H9 (cell line): Measurements from ENCODE around the gene LENG1. TPM values are rescaled to one million over a fixed set of nuclear protein-coding genes. Genes with fewer than 3 reads are reported as not detected.
A peak's percentile ranks its signal among the peaks of the same experiment; 100 is the strongest.

Source experiments
- DNase-seq: peaks from one replicate; pipeline ENCODE4 v3.0.0-alpha.2; 2017
- H2AFZ ChIP-seq: one replicate; pipeline ENCODE4 v1.6.1; 2013; ENCODE audit warnings: mild to moderate bottlenecking, low read length, control low read depth, moderate library complexity
- H2AK5ac ChIP-seq: 2 replicates; pipeline ENCODE4 v1.6.1; 2013; ENCODE audit warnings: low read length, control low read depth, mixed read lengths; ENCODE audit not compliant: insufficient read length
- H2BK120ac ChIP-seq: one replicate; pipeline ENCODE4 v1.6.1; 2013; ENCODE audit warnings: low read depth, mild to moderate bottlenecking, low read length, control low read depth, inconsistent platforms; ENCODE audit not compliant: poor library complexity, severe bottlenecking
- H2BK12ac ChIP-seq: 2 replicates; pipeline ENCODE4 v1.6.1; 2013; ENCODE audit warnings: low read length, control low read depth, mixed read lengths, low read depth; ENCODE audit not compliant: insufficient read length
- H2BK15ac ChIP-seq: 2 replicates; pipeline ENCODE4 v1.6.1; 2013; ENCODE audit warnings: low read depth, low read length, control low read depth
- H2BK20ac ChIP-seq: one replicate; pipeline ENCODE4 v1.6.1; 2013; ENCODE audit warnings: low read depth, mild to moderate bottlenecking, low read length, control low read depth, inconsistent platforms; ENCODE audit not compliant: poor library complexity, severe bottlenecking
- H2BK5ac ChIP-seq: 2 replicates; pipeline ENCODE4 v1.6.1; 2013; ENCODE audit warnings: low read length, control low read depth, mixed read lengths; ENCODE audit not compliant: insufficient read length
- H3K14ac ChIP-seq: 2 replicates; pipeline ENCODE4 v1.6.1; 2013; ENCODE audit warnings: low read length, control low read depth; ENCODE audit not compliant: insufficient read depth
- H3K18ac ChIP-seq: 2 replicates; pipeline ENCODE4 v1.6.1; 2013; ENCODE audit warnings: low read depth, mild to moderate bottlenecking, mixed read lengths, low read length, control low read depth; ENCODE audit not compliant: insufficient read length
- H3K23ac ChIP-seq: 2 replicates; pipeline ENCODE4 v1.6.1; 2013; ENCODE audit warnings: low read length, control low read depth, mixed read lengths, low read depth; ENCODE audit not compliant: insufficient read length
- H3K23me2 ChIP-seq: 2 replicates; pipeline ENCODE4 v1.6.1; 2013; ENCODE audit warnings: low read depth, mild to moderate bottlenecking, mixed read lengths, low read length, control low read depth; ENCODE audit not compliant: insufficient read length, poor library complexity, severe bottlenecking
- H3K27ac ChIP-seq: 2 replicates; pipeline ENCODE4 v1.5.1; 2013; ENCODE audit warnings: low read length, control low read depth, mixed read lengths, low read depth; ENCODE audit not compliant: insufficient read length
- H3K27me3 ChIP-seq: 2 replicates; pipeline ENCODE4 v1.6.1; 2013; ENCODE audit warnings: low read length, control low read depth, inconsistent platforms; ENCODE audit not compliant: insufficient read depth
- H3K4ac ChIP-seq: 2 replicates; pipeline ENCODE4 v1.6.1; 2013; ENCODE audit warnings: low read depth, mild to moderate bottlenecking, control low read depth, inconsistent platforms, low read length, moderate library complexity
- H3K4me1 ChIP-seq: 2 replicates; pipeline ENCODE4 v1.6.1; 2013; ENCODE audit warnings: low read length, control low read depth, inconsistent platforms; ENCODE audit not compliant: insufficient read depth
- H3K4me2 ChIP-seq: 2 replicates; pipeline ENCODE4 v1.6.1; 2013; ENCODE audit warnings: low read length, control low read depth, mixed read lengths; ENCODE audit not compliant: insufficient read length, insufficient read depth
- H3K56ac ChIP-seq: 2 replicates; pipeline ENCODE4 v1.6.1; 2013; ENCODE audit warnings: low read depth, mild to moderate bottlenecking, mixed read lengths, low read length, control low read depth; ENCODE audit not compliant: insufficient read length
- H3K79me1 ChIP-seq: 2 replicates; pipeline ENCODE4 v1.6.1; 2013; ENCODE audit warnings: low read depth, mild to moderate bottlenecking, moderate library complexity, low read length, control low read depth, inconsistent platforms; ENCODE audit not compliant: insufficient read depth, poor library complexity, severe bottlenecking
- H3K79me2 ChIP-seq: 2 replicates; pipeline ENCODE4 v1.6.1; 2013; ENCODE audit warnings: low read length, control low read depth, inconsistent platforms; ENCODE audit not compliant: insufficient read depth
- H3K9ac ChIP-seq: 2 replicates; pipeline ENCODE4 v1.6.1; 2013; ENCODE audit warnings: low read length, control low read depth, mixed read lengths; ENCODE audit not compliant: insufficient read length; ENCODE audit errors: extremely low read depth
- H3K9me3 ChIP-seq: one replicate; pipeline ENCODE4 v1.6.1; 2013; ENCODE audit warnings: low read depth, low read length, inconsistent platforms; ENCODE audit not compliant: control insufficient read depth
- H3T11ph ChIP-seq: one replicate; pipeline ENCODE4 v1.6.1; 2013; ENCODE audit warnings: mild to moderate bottlenecking, low read length, control low read depth, inconsistent platforms
- H4K20me1 ChIP-seq: one replicate; pipeline ENCODE4 v1.6.1; 2013; ENCODE audit not compliant: control insufficient read depth, insufficient read length, insufficient read depth
- H4K5ac ChIP-seq: 2 replicates; pipeline ENCODE4 v1.6.1; 2013; ENCODE audit warnings: low read depth, mild to moderate bottlenecking, mixed read lengths, low read length, control low read depth; ENCODE audit not compliant: insufficient read length
- H4K8ac ChIP-seq: replicated peaks from 2 replicates; pipeline ENCODE4 v1.6.1; 2013; ENCODE audit warnings: low read length, control low read depth, mixed read lengths, low read depth; ENCODE audit not compliant: insufficient read length
- H4K91ac ChIP-seq: 2 replicates; pipeline ENCODE4 v1.6.1; 2013; ENCODE audit warnings: low read depth, mild to moderate bottlenecking, moderate library complexity, mixed read lengths, low read length, control low read depth; ENCODE audit not compliant: insufficient read length
- H3K27ac Mint-ChIP-seq, 3 experiments: 2 replicates in 2 of 3; 3 replicates in 1 of 3; pipeline ENCODE4 v1.8.0; 2020 to 2021; ENCODE audit warnings: mixed read lengths in 3 of 3, mild to moderate bottlenecking in 1 of 3, moderate library complexity in 1 of 3
- H3K27me3 Mint-ChIP-seq: 2 replicates; pipeline ENCODE4 v1.8.0; 2021; ENCODE audit warnings: low read depth, mild to moderate bottlenecking, moderate library complexity, mixed read lengths
- H3K36me3 Mint-ChIP-seq, 3 experiments: 2 replicates in 2 of 3; 3 replicates in 1 of 3; pipeline ENCODE4 v1.8.0; 2020 to 2021; ENCODE audit warnings: low read depth in 3 of 3, mixed read lengths in 3 of 3; ENCODE audit not compliant: insufficient read depth in 1 of 3
- H3K4me1 Mint-ChIP-seq, 2 experiments: 2 replicates each; pipeline ENCODE4 v1.8.0; 2020; ENCODE audit warnings: mixed read lengths in 2 of 2
- H3K4me3 Mint-ChIP-seq, 2 experiments: 2 replicates in 1 of 2; 3 replicates in 1 of 2; pipeline ENCODE4 v1.8.0; 2020 to 2021; ENCODE audit warnings: mild to moderate bottlenecking in 2 of 2, mixed read lengths in 2 of 2, moderate library complexity in 1 of 2
- H3K9me3 Mint-ChIP-seq, 2 experiments: 2 replicates in 1 of 2; 3 replicates in 1 of 2; pipeline ENCODE4 v1.8.0; 2020; ENCODE audit warnings: mild to moderate bottlenecking in 2 of 2, mixed read lengths in 2 of 2, moderate library complexity in 1 of 2
- CTCF ChIP-seq: fragments of 200-600 bp; sonication (generic); conservative IDR thresholded peaks from 3 replicates; pipeline ENCODE4 v1.8.0; 2021; ENCODE audit warnings: antibody characterized with exemption, mild to moderate bottlenecking
- WGBS: extraction: QIAGEN DNeasy Blood & Tissue Kit; methylation state at CpG from one replicate; pipeline ENCODE4 v1.1.7; 2013; ENCODE audit warnings: missing lambda C conversion rate, low lambda C conversion rate, mixed read lengths; ENCODE audit not compliant: insufficient read length; ENCODE audit errors: extremely low coverage; 5-methylcytosine and 5-hydroxymethylcytosine counted together
- total RNA-seq: library from RNA; stranded (reverse); gene quantifications from 2 replicates; pipeline ENCODE4 v1.2.1, GENCODE V29; 2021

Gene LENG1
- total RNA-seq, 1 experiment from 2014 or later = 7.1 TPM

- Histone ChIP-seq H3K79me2 (peaks cover 23% of the 10 kb centered on the region; the same call in 1 of the 2 replicates), H3K56ac (no peak overlapping the region), H2BK5ac (no peak overlapping the region), H4K5ac (no peak overlapping the region), H3K27ac (no peak overlapping the region), H3K4me1 (no peaks in the 10 kb centered on the region), H3K14ac (no peak overlapping the region), H4K91ac (no peak overlapping the region), H2BK20ac (no peak overlapping the region), H4K20me1 (peaks cover 3% of the 10 kb centered on the region), H3K18ac (no peak overlapping the region), H2BK120ac (no peak overlapping the region), H2BK15ac (no peak overlapping the region), H3K4ac (no peak overlapping the region), H2AK5ac (no peak overlapping the region), H3T11ph (no peak overlapping the region), H2BK12ac (no peak overlapping the region), H3K23me2 (peaks cover 15% of the 10 kb centered on the region), H3K9me3 (peaks cover 4% of the 10 kb centered on the region), H4K8ac (no peak overlapping the region), H2AFZ (no peak overlapping the region), H3K9ac (peak overlapping the region; percentile 59), H3K4me2 (peak overlapping the region; percentile 94), H3K23ac (no peak overlapping the region), H3K79me1 (peaks cover 17% of the 10 kb centered on the region), H3K27me3 (no peaks in the 10 kb centered on the region)
- Mint-ChIP-seq H3K36me3 (peaks cover 25 to 52% (median 33%) of the 10 kb centered on the region in 3 experiments), H3K27ac (peak overlapping the region; percentile 90 to 97 (median 93)), H3K9me3 (peaks cover 11 to 12% of the 10 kb centered on the region in 2 experiments), H3K4me3 (peak overlapping the region; percentile 80 to 93), H3K27me3 (peaks cover 1% of the 10 kb centered on the region; the same call in 1 of the 2 replicates), H3K4me1 (peaks cover 35 to 39% of the 10 kb centered on the region in 2 experiments)
- TF ChIP-seq CTCF = no peak
- no CpG with 5 or more reads among the region's 30 CpGs for WGBS
- DNase-seq = no peak
Observed at GRCh38 chr19:54136086-54136863, 23.2 kb downstream of the LENG1 start.
